Measurements from ENCODE around the gene KDM5C. TPM values are rescaled to one million over a fixed set of nuclear protein-coding genes. Genes with fewer than 3 reads are reported as not detected.

The KDM5C gene
- total RNA-seq, 1 donor from 2014 or later, result 114 TPM

GRCh38 chrX:53227224-53227765 is 2.3 kb upstream of the KDM5C start:
- TF ChIP-seq, protein P1, sequence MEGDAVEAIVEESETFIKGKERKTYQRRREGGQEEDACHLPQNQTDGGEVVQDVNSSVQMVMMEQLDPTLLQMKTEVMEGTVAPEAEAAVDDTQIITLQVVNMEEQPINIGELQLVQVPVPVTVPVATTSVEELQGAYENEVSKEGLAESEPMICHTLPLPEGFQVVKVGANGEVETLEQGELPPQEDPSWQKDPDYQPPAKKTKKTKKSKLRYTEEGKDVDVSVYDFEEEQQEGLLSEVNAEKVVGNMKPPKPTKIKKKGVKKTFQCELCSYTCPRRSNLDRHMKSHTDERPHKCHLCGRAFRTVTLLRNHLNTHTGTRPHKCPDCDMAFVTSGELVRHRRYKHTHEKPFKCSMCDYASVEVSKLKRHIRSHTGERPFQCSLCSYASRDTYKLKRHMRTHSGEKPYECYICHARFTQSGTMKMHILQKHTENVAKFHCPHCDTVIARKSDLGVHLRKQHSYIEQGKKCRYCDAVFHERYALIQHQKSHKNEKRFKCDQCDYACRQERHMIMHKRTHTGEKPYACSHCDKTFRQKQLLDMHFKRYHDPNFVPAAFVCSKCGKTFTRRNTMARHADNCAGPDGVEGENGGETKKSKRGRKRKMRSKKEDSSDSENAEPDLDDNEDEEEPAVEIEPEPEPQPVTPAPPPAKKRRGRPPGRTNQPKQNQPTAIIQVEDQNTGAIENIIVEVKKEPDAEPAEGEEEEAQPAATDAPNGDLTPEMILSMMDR (IDR thresholded peaks at IDR 0.05; ENCODE audit: insufficient read depth, low read length, poor library complexity, severe bottlenecking), result no peak
- Histone ChIP-seq H3K27me3 (ENCODE audit: control insufficient read depth, insufficient read depth, low read length) (peaks cover 5% of the 10 kb centered on the region), H3K36me3 (ENCODE audit: control insufficient read depth, insufficient read depth, low read length) (no peaks in the 10 kb centered on the region), H3K4me3 (ENCODE audit: low read depth, low read length) (no peak overlapping the region)
- DNase-seq (ENCODE audit: low read depth), result no peak

- peak; percentile 48 for DNase-seq (ENCODE audit: low read depth)
- H3K4me3 ChIP-seq (ENCODE audit: low read depth, low read length), result peak overlapping the region; percentile 94
- TF ChIP-seq, protein P1 (IDR thresholded peaks at IDR 0.05; ENCODE audit: insufficient read depth, low read length, poor library complexity, severe bottlenecking), result no peak
- H3K27me3 ChIP-seq (ENCODE audit: control insufficient read depth, insufficient read depth, low read length), result no peaks in the 10 kb centered on the region
- no peaks in the 10 kb centered on the region for H3K36me3 ChIP-seq (ENCODE audit: control insufficient read depth, insufficient read depth, low read length)
Measured at GRCh38 chrX:53223955-53224859, 800 bp downstream of the KDM5C start.

GRCh38 chrX:53223068-53223693 is 1.8 kb downstream of the KDM5C start:
- DNase-seq (ENCODE audit: low read depth), result no peak
- no peaks in the 10 kb centered on the region for H3K27me3 ChIP-seq (ENCODE audit: control insufficient read depth, insufficient read depth, low read length)
- no peaks in the 10 kb centered on the region for H3K36me3 ChIP-seq (ENCODE audit: control insufficient read depth, insufficient read depth, low read length)
- peak overlapping the region; percentile 94 for H3K4me3 ChIP-seq (ENCODE audit: low read depth, low read length)
- TF ChIP-seq, protein P1 (IDR thresholded peaks at IDR 0.05; ENCODE audit: insufficient read depth, low read length, poor library complexity, severe bottlenecking), result no peak

- Histone ChIP-seq H3K36me3 (ENCODE audit: control insufficient read depth, insufficient read depth, low read length) (no peaks in the 10 kb centered on the region), H3K4me3 (ENCODE audit: low read depth, low read length) (no peak overlapping the region), H3K27me3 (ENCODE audit: control insufficient read depth, insufficient read depth, low read length) (no peaks in the 10 kb centered on the region)
- TF ChIP-seq, protein P1 (IDR thresholded peaks at IDR 0.05; ENCODE audit: insufficient read depth, low read length, poor library complexity, severe bottlenecking), result no peak
- no peak for DNase-seq (ENCODE audit: low read depth)
Measured at GRCh38 chrX:53211391-53211978, 13.5 kb downstream of the KDM5C start.

- no peak for DNase-seq (ENCODE audit: low read depth)
- Histone ChIP-seq H3K4me3 (ENCODE audit: low read depth, low read length) (no peak overlapping the region), H3K27me3 (ENCODE audit: control insufficient read depth, insufficient read depth, low read length) (no peaks in the 10 kb centered on the region), H3K36me3 (ENCODE audit: control insufficient read depth, insufficient read depth, low read length) (peaks cover 3% of the 10 kb centered on the region)
- TF ChIP-seq, protein P1 (IDR thresholded peaks at IDR 0.05; ENCODE audit: insufficient read depth, low read length, poor library complexity, severe bottlenecking), result no peak
Measured at GRCh38 chrX:53196678-53197077, 28.3 kb downstream of the KDM5C start.
